Erythroblast (primary cell): Measurements from ENCODE around the gene CD93.

Source experiments
- GATA1 ChIP-seq: IDR thresholded peaks from 2 replicates; pipeline ENCODE4 v1.6.1; 2011; ENCODE audit warnings: low read depth, mild to moderate bottlenecking, control low read depth, low read length, moderate library complexity
- POLR2A ChIP-seq: IDR thresholded peaks from 2 replicates; pipeline ENCODE4 v1.6.1; 2011; ENCODE audit warnings: mild to moderate bottlenecking, low read length

GRCh38 chr20:23088866-23089265 is 2.7 kb upstream of the CD93 start:
- TF ChIP-seq POLR2A (no peak), GATA1 (no peak)
